Embryonic facial prominence (tissue), 1 donor: Measurements from ENCODE around the gene CDON.
"Not testable (repeated sequence)": the region's sequence is repeated elsewhere in the genome, so short reads cannot be mapped to it uniquely, and the experiment has no call there.

ENCODE experiments used
- DNase-seq: peaks from one replicate; pipeline ENCODE4 v3.0.0-alpha.2; 2016; ENCODE audit errors: extremely low spot score

CDON gene

GRCh38 chr11:125924384-125925007, 138.2 kb downstream of the CDON start:
- DNase-seq: no peak

- no peak for DNase-seq
Observed at GRCh38 chr11:125923633-125924032, 139.0 kb downstream of the CDON start.

- peak; percentile 68 for DNase-seq
Observed at GRCh38 chr11:125923012-125923579, 139.6 kb downstream of the CDON start.

GRCh38 chr11:125922156-125922555, 140.5 kb downstream of the CDON start:
- DNase-seq: no peak

- no peak for DNase-seq
Observed at GRCh38 chr11:125921042-125921441, 141.6 kb downstream of the CDON start.

- no peak for DNase-seq
Observed at GRCh38 chr11:125918140-125918840, 144.4 kb downstream of the CDON start.

- no peak for DNase-seq
Observed at GRCh38 chr11:125916683-125917347, 145.9 kb downstream of the CDON start.

- not testable (repeated sequence) for DNase-seq
Observed at GRCh38 chr11:125914601-125915000, 148.1 kb downstream of the CDON start.

GRCh38 chr11:125910226-125910849, 152.3 kb downstream of the CDON start:
- DNase-seq: no peak
